Activated CD8-positive, alpha-beta memory T cell treated with anti-CD3 and anti-CD28 coated beads, Interleukin-2, amount 10 ng/mL, durations not matched to agents 7 days and 5 days (primary cell): ENCODE results near the gene IWS1. TPM values are rescaled to one million over a fixed set of nuclear protein-coding genes. Genes with fewer than 3 reads are reported as not detected.
"Not testable (repeated sequence)": the region's sequence is repeated elsewhere in the genome, so short reads cannot be mapped to it uniquely, and the experiment has no call there.

Experiments
- ATAC-seq: fragments of 150-1000 bp; cut with Tn5 transposase; one replicate; pipeline ENCODE4 v1.10.0; 2021; ENCODE audit warnings: moderate library complexity
- CTCF ChIA-PET: fragments of 350-600 bp; sonication (Branson Sonifier 250); formaldehyde crosslinking; loops from one replicate; lab custom pipeline; 2021; ENCODE audit warnings: antibody characterized with exemption; lab: Charles Lee
- DNase-seq: peaks from one replicate; pipeline ENCODE4 v3.0.0-alpha.2; 2020
- H3K27ac Mint-ChIP-seq: one replicate; pipeline ENCODE4 v1.8.0; 2021; ENCODE audit warnings: mild to moderate bottlenecking, mixed read lengths
- H3K27me3 Mint-ChIP-seq: one replicate; pipeline ENCODE4 v1.8.0; 2021; ENCODE audit warnings: mixed read lengths
- H3K36me3 Mint-ChIP-seq: one replicate; pipeline ENCODE4 v1.8.0; 2021; ENCODE audit warnings: mild to moderate bottlenecking, mixed read lengths
- H3K4me1 Mint-ChIP-seq: one replicate; pipeline ENCODE4 v1.8.0; 2021; ENCODE audit warnings: mixed read lengths
- H3K4me3 Mint-ChIP-seq: one replicate; pipeline ENCODE4 v1.8.0; 2021; ENCODE audit warnings: mild to moderate bottlenecking, moderate library complexity, mixed read lengths
- H3K9me3 Mint-ChIP-seq: one replicate; pipeline ENCODE4 v1.8.0; 2022; ENCODE audit warnings: low read depth, mixed read lengths
- total RNA-seq, 2 experiments: library from RNA; stranded (reverse); gene quantifications; one replicate each; pipeline ENCODE4 v1.2.3, GENCODE V29; 2021

IWS1 gene
- total RNA-seq, 2 experiments from 2014 or later: 53.2 to 55.1 TPM

DNA sequence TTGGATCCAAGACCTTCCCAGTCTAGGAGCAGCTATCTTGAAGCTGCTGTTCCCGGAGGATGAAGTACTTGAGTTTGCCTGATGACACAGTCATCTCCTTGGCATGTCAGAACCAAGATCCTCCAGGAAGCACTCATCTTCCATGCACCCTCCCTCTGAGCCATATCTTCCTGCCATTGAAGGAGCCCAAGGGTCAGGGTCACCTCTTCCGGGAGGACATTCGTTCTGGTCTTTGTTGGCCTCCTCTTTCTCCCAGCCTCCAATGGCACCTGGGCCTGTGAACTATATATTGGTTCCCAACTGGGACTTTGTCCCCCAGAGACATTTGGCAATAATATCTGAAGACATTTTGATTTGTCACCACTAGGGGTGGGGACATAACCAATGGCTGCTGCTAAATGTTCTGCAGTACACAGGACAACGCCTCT, 4.9 kb upstream of the IWS1 start:
- H3K4me3 Mint-ChIP-seq: no peak overlapping the region
- H3K4me1 Mint-ChIP-seq: peaks cover 8% of the 10 kb centered on the region
- CTCF ChIA-PET: no interaction called here
- no peaks in the 10 kb centered on the region for H3K36me3 Mint-ChIP-seq
- no peak for DNase-seq
- no peak overlapping the region for H3K27ac Mint-ChIP-seq
- no peak for ATAC-seq
- no peaks in the 10 kb centered on the region for H3K9me3 Mint-ChIP-seq
- H3K27me3 Mint-ChIP-seq: peaks cover 24% of the 10 kb centered on the region

DNA sequence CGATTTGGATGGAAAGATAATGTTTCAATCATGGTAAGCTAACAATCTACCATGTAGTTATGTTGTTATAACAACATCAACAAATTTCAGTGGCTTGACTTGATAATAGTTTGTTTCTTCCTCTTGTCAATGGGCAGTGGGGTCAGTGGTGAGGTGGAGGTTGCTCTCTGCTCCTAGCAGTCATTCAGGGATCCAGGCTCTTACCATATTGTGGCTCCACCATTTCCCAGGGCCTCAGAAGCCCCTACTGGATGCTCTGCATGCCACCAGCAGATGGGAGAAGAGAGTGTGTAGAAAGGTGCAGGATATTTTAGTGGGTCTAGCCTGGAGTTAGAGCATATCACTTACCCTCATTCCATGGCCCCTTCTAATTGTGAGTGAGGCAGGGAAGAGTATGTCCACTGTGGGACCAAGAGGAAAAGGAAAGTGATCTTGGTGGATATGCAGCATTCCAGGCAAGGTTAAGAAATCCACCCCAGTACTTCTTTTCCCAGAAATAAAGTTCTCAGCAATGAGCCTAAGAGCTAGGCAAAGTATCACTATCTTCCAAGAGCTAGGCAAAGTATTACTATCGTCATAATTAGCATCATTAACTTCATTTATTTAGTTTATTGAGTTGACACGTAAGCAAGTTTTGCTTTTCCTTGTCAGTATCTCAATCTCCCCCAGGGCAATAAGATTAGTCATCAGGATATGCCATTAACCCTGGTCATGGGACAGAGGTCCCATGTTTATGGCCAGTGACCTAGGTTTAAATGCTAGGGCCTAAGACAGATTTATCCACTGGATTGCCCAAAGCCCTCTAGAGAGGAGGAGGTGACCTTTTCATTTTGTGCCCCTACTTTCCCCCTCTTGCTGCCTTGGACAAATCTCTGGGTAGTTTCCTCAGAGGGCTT, 4.2 kb upstream of the IWS1 start:
- peaks cover 24% of the 10 kb centered on the region for H3K27me3 Mint-ChIP-seq
- CTCF ChIA-PET: no interaction called here
- peaks cover 3% of the 10 kb centered on the region for H3K36me3 Mint-ChIP-seq
- ATAC-seq (no peak), DNase-seq (no peak)
- H3K4me1 Mint-ChIP-seq: peaks cover 10% of the 10 kb centered on the region
- H3K27ac Mint-ChIP-seq: no peak overlapping the region
- no peaks in the 10 kb centered on the region for H3K9me3 Mint-ChIP-seq
- no peak overlapping the region for H3K4me3 Mint-ChIP-seq

DNA sequence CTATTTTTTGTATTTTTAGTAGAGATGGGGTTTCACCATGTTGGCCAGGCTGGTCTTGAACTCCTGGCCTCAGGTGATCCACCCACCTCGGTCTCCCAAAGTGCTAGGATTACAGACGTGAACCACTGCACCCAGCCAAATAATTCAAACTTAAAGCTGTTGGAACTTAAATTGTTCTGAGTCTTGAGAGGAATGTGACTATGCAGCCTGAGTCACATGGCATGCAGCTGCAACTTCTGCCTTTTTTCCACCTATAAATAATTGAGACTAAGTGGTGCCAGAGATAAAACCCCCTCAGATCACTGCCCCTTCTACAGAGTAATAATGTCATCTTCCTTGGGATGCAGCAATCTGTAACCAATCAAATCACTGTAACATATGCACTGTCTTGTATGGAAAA, 3.1 kb upstream of the IWS1 start:
- not testable (repeated sequence) for ATAC-seq, H3K36me3 Mint-ChIP-seq, H3K9me3 Mint-ChIP-seq, H3K27ac Mint-ChIP-seq, DNase-seq, H3K4me3 Mint-ChIP-seq
- peaks cover 19% of the 10 kb centered on the region for H3K4me1 Mint-ChIP-seq
- CTCF ChIA-PET: interaction anchor here (1.3 to 1.8 kb wide), 2 partner anchors 8 to 50 kb away, joined by 3 to 5 read pairs; no protein-coding TSS in a partner anchor
- H3K27me3 Mint-ChIP-seq: peaks cover 24% of the 10 kb centered on the region

DNA sequence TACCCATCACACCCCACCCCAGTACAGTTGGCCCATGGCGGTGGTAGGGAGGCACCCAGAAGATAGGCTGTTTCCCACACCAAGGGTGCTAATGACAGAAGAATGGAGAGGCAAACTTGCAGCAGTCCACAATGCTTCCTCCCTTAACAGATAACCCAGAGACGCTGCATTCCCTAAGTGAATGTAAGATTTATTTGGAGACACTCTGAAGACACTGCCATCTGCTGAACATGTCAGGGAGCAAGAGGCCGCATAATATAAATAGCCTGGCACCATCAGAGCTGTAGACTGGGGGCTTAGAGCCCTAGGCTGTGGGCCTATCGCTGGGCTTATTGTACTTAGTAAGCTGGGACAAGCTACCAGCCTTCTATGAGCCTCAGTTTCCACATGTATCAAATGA, 2.2 kb upstream of the IWS1 start:
- H3K36me3 Mint-ChIP-seq: peaks cover 6% of the 10 kb centered on the region
- H3K4me1 Mint-ChIP-seq: peaks cover 26% of the 10 kb centered on the region
- ATAC-seq (no peak), DNase-seq (no peak)
- H3K4me3 Mint-ChIP-seq: no peak overlapping the region
- peaks cover 16% of the 10 kb centered on the region for H3K27me3 Mint-ChIP-seq
- CTCF ChIA-PET: interaction anchor here (1.3 to 1.8 kb wide), 2 partner anchors 9 to 50 kb away, joined by 3 to 5 read pairs; no protein-coding TSS in a partner anchor
- H3K9me3 Mint-ChIP-seq: no peaks in the 10 kb centered on the region
- no peak overlapping the region for H3K27ac Mint-ChIP-seq

DNA sequence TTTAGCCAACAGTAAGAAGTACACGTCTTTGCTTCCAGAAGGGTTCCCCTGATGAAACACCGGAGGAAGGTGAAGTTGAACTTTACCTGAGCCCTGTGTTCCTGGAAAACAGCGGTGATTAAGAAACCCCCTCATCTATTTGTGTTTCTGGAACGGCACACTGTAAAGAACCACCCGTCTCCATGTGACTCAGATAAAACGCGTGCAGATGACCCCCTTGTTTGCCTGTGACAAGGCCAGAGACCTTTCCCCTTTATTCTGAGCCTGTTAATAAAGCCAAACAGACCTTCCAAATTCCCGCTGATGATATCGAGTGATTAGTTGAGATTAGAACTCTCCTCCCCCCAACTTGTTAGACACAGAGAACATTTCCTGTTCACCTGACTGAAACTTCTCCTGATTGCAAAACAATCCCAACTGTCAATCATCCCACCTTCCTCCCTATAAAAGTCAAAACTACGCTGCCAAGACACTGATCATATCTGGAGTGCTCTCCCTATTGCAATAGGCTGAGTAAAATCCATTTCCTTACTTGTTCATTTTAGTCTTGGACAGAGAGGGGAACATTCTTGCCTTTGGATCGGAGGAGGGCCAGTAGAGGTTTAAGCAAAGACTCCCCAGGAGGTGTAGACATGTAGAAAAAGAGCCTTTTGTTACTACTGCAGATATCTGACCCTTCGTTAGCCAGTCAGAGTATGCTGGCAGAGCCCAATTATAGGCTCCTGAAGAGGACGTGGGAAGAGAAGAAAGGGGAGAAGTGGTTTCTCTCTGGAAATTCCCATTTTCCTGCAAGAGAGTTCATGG, 914 bp upstream of the IWS1 start:
- H3K27ac Mint-ChIP-seq: peak overlapping the region; percentile 91
- peak; percentile 44 for DNase-seq
- no peaks in the 10 kb centered on the region for H3K9me3 Mint-ChIP-seq
- H3K4me3 Mint-ChIP-seq: peak overlapping the region; percentile 95
- H3K27me3 Mint-ChIP-seq: peaks cover 10% of the 10 kb centered on the region
- CTCF ChIA-PET: interaction anchor here (0.7 to 1.5 kb wide), 6 partner anchors 19 to 501 kb away, joined by 3 to 6 read pairs (median 3); partner anchors contain the start of gene ERCC3
- peaks cover 33% of the 10 kb centered on the region for H3K4me1 Mint-ChIP-seq
- peak; percentile 4 for ATAC-seq
- H3K36me3 Mint-ChIP-seq: peaks cover 12% of the 10 kb centered on the region

DNA sequence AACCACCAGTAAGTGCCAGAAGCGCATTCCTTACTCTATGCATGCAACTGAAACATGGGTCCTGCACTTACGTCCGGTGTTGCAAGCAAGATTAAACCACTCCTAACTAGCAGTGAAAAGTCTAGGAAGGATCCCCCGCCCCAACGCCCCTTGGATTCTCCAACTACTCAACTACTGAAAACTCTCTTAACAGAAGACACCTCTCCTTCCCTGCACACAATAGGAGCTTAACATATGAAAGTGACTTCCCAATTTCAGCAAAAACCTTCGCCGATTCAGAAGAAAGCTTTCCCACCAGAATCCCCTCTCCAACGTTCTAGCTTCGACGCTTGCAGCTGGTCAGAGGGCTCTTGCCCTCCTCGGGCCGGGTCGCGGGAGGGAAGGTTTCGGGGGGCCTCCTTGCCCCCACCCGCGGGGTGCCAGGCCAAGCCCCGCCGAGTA, 578 bp downstream of the IWS1 start:
- H3K27ac Mint-ChIP-seq: peak overlapping the region; percentile 91
- peaks cover 5% of the 10 kb centered on the region for H3K27me3 Mint-ChIP-seq
- peak; percentile 47 for DNase-seq
- peaks cover 15% of the 10 kb centered on the region for H3K36me3 Mint-ChIP-seq
- H3K4me1 Mint-ChIP-seq: peaks cover 36% of the 10 kb centered on the region
- peak overlapping the region; percentile 95 for H3K4me3 Mint-ChIP-seq
- CTCF ChIA-PET: interaction anchor here (1.0 to 1.2 kb wide), 3 partner anchors 17 to 38 kb away, joined by 3 to 6 read pairs (median 4); no protein-coding TSS in a partner anchor
- H3K9me3 Mint-ChIP-seq: no peaks in the 10 kb centered on the region
- ATAC-seq: no peak

DNA sequence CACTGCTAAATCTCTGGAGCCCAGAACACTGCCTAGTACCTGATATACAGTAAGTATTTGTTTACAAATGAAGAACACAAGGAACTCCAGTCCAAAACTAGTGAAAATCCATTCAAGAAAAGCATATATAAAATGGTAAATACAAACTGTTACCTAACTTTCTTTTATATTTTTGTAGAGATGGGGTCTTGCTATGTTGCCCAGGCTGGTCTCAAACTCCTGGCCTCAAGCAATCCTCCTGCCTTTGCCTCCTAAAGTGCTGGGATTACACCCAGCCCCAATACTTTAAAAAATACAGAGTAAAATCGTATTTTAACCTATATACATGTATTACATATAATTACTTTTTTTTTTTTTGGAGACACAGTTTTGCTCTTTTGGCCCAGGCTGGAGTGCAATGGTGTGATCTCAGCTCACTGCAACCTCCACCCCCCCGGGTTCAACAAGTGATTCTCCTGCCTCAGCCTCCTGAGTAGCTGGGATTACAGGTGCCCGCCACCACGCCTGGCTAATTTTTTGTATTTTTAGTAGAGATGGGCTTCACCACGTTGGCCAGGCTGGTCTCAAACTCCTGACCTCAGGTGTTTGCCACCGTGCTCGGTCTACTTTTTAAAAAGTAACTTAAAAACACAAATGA, 2.0 kb downstream of the IWS1 start:
- H3K27me3 Mint-ChIP-seq, DNase-seq, ATAC-seq, CTCF ChIA-PET, H3K9me3 Mint-ChIP-seq: not testable (repeated sequence)
- Mint-ChIP-seq H3K4me1 (peaks cover 40% of the 10 kb centered on the region), H3K4me3 (peak overlapping the region; percentile 55), H3K27ac (peak overlapping the region; percentile 75), H3K36me3 (peaks cover 22% of the 10 kb centered on the region)

DNA sequence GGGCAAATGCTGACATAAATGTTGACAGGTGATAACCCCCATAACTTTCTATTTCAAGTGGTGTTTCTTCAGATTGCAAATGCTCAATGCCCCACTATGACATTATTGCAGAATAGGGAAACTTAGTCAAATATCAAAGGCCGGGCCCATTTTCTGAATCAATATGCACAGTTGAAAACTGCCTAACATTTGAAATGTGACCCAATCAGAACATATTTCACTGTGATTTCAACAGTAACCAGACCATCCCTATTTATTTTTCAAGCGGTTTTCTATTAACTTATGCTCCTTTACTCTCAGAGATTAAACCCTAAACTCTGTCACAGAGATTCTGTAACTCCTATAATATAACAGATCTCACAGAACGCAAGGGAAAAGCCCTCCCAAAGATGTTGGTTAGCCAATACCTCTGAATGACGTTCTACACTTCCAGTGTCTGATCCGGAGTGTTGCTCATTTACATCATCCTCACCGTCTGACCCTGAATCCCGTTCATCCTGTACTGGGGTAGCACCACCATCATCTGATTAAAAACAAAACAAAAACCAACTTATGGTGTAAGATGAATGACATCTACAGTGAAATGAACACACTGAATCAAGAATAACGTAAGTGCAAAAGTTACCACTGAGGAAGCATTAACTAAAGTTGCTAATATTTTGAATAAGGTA, 2.9 kb downstream of the IWS1 start:
- Mint-ChIP-seq H3K36me3 (peaks cover 25% of the 10 kb centered on the region), H3K27me3 (no peaks in the 10 kb centered on the region), H3K9me3 (no peaks in the 10 kb centered on the region), H3K4me1 (peaks cover 40% of the 10 kb centered on the region), H3K27ac (peak overlapping the region; percentile 75), H3K4me3 (peak overlapping the region; percentile 55)
- ATAC-seq (no peak), DNase-seq (peak; percentile 50)
- CTCF ChIA-PET: no interaction called here

DNA sequence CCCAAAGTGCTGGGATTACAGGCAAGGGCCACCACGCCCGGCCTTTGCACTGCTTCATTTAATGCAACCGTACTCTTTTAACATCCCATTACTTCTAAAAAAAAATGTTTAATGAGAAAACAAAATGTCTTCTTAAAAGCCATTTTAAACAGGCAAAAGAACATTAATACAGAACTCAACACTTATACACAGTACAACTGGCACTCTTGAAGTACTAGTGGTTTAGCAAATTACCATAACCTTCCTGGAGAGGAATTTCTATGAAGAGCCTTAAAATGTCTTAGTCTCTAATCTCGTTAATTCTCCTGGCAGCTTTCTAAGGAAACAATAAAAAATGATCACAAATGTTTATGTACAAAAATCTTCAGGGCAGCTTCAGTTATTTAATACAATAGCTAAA, 5.9 kb downstream of the IWS1 start:
- no peak overlapping the region for H3K4me3 Mint-ChIP-seq
- no peaks in the 10 kb centered on the region for H3K27me3 Mint-ChIP-seq
- H3K36me3 Mint-ChIP-seq: peaks cover 41% of the 10 kb centered on the region
- H3K4me1 Mint-ChIP-seq: peaks cover 41% of the 10 kb centered on the region
- H3K9me3 Mint-ChIP-seq: no peaks in the 10 kb centered on the region
- no peak overlapping the region for H3K27ac Mint-ChIP-seq
- ATAC-seq: no peak
- DNase-seq: no peak
- CTCF ChIA-PET: no interaction called here

DNA sequence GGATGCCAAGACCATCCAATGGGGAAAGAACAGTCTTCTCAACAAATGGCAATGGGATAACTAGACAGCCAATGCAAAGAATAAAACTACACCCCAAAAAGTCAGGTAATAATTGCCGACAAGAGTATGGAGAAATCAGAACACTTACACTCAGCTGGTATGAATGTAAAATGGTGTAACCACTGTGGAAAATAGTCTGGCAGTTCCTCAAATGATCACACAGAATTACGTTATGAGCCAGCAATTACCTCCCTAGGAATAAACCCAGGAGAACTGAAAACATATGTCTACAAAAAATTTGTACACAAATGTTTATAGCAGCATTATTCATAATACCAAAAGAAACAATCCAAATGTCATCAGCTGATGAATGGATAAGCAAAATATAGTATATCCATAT, 8.8 kb downstream of the IWS1 start:
- Mint-ChIP-seq H3K4me3 (no peak overlapping the region), H3K36me3 (peaks cover 44% of the 10 kb centered on the region), H3K4me1 (peaks cover 32% of the 10 kb centered on the region), H3K27me3 (no peaks in the 10 kb centered on the region), H3K27ac (no peak overlapping the region), H3K9me3 (no peaks in the 10 kb centered on the region)
- ATAC-seq (no peak), DNase-seq (no peak)
- CTCF ChIA-PET: no interaction called here

DNA sequence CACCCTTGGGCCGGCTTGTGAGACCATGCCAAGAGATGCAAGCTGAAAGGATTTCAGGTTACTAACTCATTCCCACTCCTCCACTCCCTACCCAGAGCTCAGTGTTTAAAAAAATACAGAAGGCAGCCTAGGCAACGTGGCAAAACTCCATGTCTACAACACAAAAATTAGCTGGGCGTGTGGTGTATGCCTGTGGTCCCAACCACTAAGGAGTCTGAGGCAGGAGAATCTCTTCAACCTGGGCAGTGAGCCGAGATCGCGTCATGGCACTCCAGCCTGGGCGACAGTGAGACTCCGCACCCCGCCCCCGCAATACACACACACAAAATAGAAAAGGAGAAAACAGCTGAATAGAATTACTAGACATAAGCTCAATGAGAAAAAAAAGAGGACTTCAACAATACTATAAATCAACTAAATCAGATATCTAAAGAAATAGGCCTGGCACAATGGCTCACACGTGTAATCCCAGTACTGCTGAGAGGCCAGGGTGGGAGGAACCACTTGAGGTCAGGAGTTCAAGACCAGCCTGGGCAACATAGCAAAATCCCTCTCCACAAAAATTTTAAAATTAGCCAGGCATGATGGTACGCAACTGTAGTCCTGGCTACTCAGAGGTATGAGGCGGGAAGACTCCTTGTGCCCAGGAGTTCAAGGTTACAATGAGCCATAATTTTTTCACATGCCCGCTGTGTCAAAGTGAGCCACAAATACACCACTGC, 10.1 kb downstream of the IWS1 start:
- H3K4me1 Mint-ChIP-seq: peaks cover 32% of the 10 kb centered on the region
- no peak overlapping the region for H3K4me3 Mint-ChIP-seq
- peaks cover 46% of the 10 kb centered on the region for H3K36me3 Mint-ChIP-seq
- ATAC-seq (no peak), DNase-seq (no peak)
- H3K9me3 Mint-ChIP-seq: no peaks in the 10 kb centered on the region
- CTCF ChIA-PET: no interaction called here
- H3K27me3 Mint-ChIP-seq: no peaks in the 10 kb centered on the region
- no peak overlapping the region for H3K27ac Mint-ChIP-seq

DNA sequence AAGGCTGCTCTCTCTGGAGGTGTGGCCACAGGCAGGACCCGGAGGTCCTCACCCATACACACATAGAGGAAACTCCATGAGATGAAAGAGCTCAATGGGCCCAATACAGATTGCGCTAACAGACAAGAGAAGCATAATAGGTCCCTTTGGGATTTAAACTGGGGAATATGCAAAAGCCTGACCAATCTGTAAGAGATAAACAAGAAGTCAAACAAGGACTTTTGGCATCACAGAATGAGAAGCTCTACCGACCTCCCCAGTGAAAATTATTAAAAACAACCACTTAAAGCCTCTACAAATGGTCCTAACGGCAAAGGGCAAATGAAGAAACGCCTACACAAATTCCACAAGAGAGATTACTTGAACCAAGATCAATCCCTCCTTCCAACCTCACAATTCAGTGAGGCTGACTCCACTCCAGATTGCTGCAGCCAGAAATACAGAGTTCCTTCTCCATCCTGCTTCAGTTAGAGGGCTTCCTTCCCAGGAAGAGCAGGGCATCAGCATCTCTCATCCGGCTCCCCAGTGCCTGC, 10.8 kb downstream of the IWS1 start:
- CTCF ChIA-PET: no interaction called here
- Mint-ChIP-seq H3K9me3 (no peaks in the 10 kb centered on the region), H3K4me1 (peaks cover 34% of the 10 kb centered on the region), H3K27me3 (no peaks in the 10 kb centered on the region), H3K27ac (no peak overlapping the region), H3K36me3 (peaks cover 47% of the 10 kb centered on the region), H3K4me3 (no peak overlapping the region)
- ATAC-seq (no peak), DNase-seq (no peak)
